ENCODE measurements around the gene KISS1. TPM values are rescaled to one million over a fixed set of nuclear protein-coding genes. Genes with fewer than 3 reads are reported as not detected.

Gene KISS1
- polyA plus RNA-seq, 3 donors from 2014 or later, result not detected

DNA sequence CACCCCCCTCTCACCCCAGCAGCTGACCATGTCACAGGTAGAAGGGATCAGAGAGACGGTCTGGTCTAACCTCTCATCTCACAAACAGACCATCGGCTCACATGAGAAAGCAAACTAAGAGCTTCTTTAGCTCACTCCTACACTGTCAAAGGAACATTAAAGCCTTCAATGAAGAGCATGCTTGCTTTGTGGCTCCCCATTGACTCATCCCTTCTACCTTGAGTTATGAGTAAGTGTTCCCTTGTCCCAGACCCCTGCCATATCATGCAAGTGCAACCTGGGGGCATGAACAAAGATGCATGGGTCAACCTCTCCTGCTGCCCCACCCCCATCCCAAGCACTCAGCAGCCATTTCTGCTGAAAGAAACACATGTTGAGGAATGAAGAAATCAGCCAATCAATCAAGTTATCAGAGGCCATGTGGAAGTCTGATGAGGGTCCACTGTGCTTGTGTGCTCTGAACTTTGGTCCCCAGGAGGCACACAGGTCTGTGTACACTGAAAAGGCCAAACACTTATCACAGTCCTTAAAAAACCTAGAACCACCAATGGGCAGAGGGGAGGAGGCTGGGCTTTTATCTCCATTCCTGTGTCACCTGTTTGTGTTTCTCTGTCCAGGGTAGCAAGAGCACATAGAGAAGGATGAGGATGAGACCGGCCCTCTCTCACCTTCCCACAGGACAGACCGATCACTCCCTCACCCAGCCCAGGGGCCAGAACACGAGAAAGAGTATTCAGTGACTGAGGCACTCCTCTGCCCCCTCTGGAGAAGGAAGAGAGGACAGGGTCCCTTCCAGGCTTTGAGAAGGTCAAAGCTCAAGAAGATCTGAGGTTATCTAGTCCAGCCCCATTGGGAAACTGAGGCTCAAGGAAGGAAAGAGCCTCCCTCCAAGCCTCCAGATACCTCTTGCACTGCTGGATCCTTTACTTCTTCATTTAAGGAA lies 54.0 kb downstream of the KISS1 start:
- Mint-ChIP-seq H3K9me3 (no peaks in the 10 kb centered on the region), H3K4me3 (no peak overlapping the region), H3K36me3 (peaks cover 0 to 3% (median 0%) of the 10 kb centered on the region in 3 donors), H3K4me1 (no peaks in the 10 kb centered on the region), H3K27me3 (ENCODE audit: low read depth in 3 of 3) (peaks cover 0 to 2% (median 1%) of the 10 kb centered on the region in 3 donors), H3K27ac (no peak overlapping the region)
- no peak for DNase-seq

- no peak overlapping the region for H3K4me3 Mint-ChIP-seq
These were observed 55.2 kb downstream of the KISS1 start for GRCh38 chr1:204141131-204141530.

More at GRCh38 chr1:204141131-204141530, 55.2 kb downstream of the KISS1 start:
- H3K27me3 Mint-ChIP-seq (ENCODE audit: low read depth in 3 of 3), result peaks cover 0 to 2% (median 1%) of the 10 kb centered on the region in 3 donors
- H3K27ac Mint-ChIP-seq, result no peak overlapping the region
- no peaks in the 10 kb centered on the region for H3K9me3 Mint-ChIP-seq
- no peak for DNase-seq
- no peaks in the 10 kb centered on the region for H3K4me1 Mint-ChIP-seq
- peaks cover 0 to 3% (median 0%) of the 10 kb centered on the region in 3 donors for H3K36me3 Mint-ChIP-seq

Other genes starting within 250 kb of the KISS1 start
- gene SOX13, start 123.4 kb downstream of the KISS1 start, polyA plus RNA-seq, result 1 to 10 TPM in 2 of 3 donors, under 1 TPM in 1; 0.54 to 6.6 (median 2.2) TPM
- gene ETNK2, start 44.4 kb downstream of the KISS1 start, polyA plus RNA-seq, result 1 to 10 TPM; 1.4 to 4.8 (median 3.7) TPM
- not detected for gene REN, start 30.2 kb downstream of the KISS1 start, polyA plus RNA-seq
- gene GOLT1A, start 17.5 kb upstream of the KISS1 start, polyA plus RNA-seq, result not detected
- not detected for gene PLEKHA6, start 163.4 kb upstream of the KISS1 start, polyA plus RNA-seq
- gene PPP1R15B, start 215.3 kb upstream of the KISS1 start, polyA plus RNA-seq, result 10 to 100 TPM; 13.5 to 23.0 (median 17.3) TPM